Measurements from ENCODE around the gene UXT. TPM values are rescaled to one million over a fixed set of nuclear protein-coding genes. Genes with fewer than 3 reads are reported as not detected.

The UXT gene
- total RNA-seq, 2 experiments from 2014 or later, result 188 to 197 TPM

DNA sequence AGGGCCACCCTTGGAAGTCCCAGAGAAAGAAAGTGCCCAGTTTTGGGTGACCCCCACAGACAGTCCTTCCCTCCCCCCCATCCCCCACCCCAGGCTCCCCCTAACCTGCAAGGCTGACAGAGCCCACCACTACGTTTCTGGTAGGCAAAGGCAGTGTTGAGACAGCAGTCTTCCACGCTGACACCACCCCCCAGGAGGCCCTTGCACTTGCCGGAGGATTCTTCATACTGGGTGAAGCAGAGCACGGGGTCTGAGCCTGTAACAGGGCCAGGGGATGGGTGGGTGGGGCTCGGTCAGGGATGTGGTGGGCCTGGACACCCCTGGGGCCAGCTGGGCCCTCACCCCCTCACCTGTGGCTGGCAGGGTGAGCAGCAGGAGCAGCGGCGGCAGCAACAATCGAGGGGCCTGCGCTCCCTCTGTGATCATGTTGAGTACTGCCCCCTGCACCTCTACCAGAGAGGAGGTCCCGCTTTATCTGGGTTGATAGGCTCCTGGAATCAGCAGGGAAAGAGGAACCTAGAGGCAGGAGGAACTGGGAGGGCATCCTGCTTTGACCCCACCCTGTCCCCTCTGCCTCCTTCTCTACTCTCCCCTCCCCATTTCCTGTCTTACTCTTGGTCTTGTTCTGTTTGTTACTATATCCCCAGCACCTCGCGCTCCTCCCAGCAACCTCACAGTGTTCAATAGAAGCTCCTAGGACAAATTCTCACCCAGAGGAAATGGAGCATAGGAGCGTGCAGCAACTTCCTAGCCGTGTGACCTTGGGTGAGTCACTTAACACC lies 29.4 kb downstream of the UXT start, which contains the start of gene CFP:
Gene CFP, minus strand, starts transcription at position 512 of the 782 bp plus-strand sequence. Its CDS starts 86 bp downstream, at position 426.
- DNase-seq, result peak in 6 of 14 experiments; percentile 7 to 50 (median 36)

DNA sequence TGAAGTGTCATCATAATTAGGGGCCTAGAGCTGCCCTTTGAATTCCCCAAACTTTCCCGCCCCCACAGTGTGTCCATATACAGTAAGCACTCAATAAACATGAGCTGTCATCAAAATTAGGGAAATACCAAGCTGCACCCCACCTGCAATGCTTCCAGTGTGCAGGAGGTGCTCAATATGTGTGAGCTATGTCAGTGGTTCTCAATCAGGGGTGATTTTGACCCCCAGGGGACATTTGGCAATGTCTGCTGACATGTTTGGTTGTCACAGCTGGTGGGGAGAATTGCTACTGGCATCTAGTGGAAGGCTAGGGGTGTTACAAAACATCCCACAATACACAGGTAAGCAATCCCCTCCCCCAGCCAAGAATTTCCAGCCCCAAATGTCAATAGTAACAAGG lies 30.0 kb downstream of the UXT start:
- Histone ChIP-seq H3K27me3 (ENCODE audit: control insufficient read depth in 1 of 2, insufficient read depth in 2 of 2, low read length in 2 of 2) (no peaks in the 10 kb centered on the region), H3K9me3 (ENCODE audit: control insufficient read depth in 1 of 2, insufficient read depth in 1 of 2, low read length in 2 of 2) (no peaks in the 10 kb centered on the region), H3K4me1 (ENCODE audit: insufficient read depth, low read length) (peaks cover 30% of the 10 kb centered on the region), H3K4me3 (ENCODE audit: low read length) (peak overlapping the region; percentile 55), H3K27ac (ENCODE audit: low read depth in 1 of 2, low read length in 2 of 2) (no peak overlapping the region), H3K36me3 (ENCODE audit: insufficient read depth, low read length) (peaks cover under 1% of the 10 kb centered on the region)
- Mint-ChIP-seq H3K27ac (peak overlapping the region; percentile 79), H3K4me3 (peak overlapping the region; percentile 88), H3K27me3 (no peaks in the 10 kb centered on the region), H3K4me1 (ENCODE audit: low read depth) (peaks cover 26% of the 10 kb centered on the region), H3K36me3 (ENCODE audit: low read depth) (peaks cover 26% of the 10 kb centered on the region), H3K9me3 (no peaks in the 10 kb centered on the region)
- CTCF ChIA-PET, result interaction anchor here (1.0 to 1.2 kb wide), 2 partner anchors 15 to 47 kb away, joined by 3 read pairs; partner anchors contain the start of gene TIMP1
- intact Hi-C loops (cut with DNase I, micrococcal nuclease), result no loop called here
- TF ChIP-seq, protein P1, sequence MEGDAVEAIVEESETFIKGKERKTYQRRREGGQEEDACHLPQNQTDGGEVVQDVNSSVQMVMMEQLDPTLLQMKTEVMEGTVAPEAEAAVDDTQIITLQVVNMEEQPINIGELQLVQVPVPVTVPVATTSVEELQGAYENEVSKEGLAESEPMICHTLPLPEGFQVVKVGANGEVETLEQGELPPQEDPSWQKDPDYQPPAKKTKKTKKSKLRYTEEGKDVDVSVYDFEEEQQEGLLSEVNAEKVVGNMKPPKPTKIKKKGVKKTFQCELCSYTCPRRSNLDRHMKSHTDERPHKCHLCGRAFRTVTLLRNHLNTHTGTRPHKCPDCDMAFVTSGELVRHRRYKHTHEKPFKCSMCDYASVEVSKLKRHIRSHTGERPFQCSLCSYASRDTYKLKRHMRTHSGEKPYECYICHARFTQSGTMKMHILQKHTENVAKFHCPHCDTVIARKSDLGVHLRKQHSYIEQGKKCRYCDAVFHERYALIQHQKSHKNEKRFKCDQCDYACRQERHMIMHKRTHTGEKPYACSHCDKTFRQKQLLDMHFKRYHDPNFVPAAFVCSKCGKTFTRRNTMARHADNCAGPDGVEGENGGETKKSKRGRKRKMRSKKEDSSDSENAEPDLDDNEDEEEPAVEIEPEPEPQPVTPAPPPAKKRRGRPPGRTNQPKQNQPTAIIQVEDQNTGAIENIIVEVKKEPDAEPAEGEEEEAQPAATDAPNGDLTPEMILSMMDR (IDR thresholded peaks at IDR 0.05), result no peak
- ATAC-seq (ENCODE audit: poor library complexity), result peak; percentile 45
- DNase-seq, result peak in 5 of 14 experiments; percentile 8 to 53 (median 32)
- POLR2A ChIA-PET, result interaction anchor here (1.2 to 1.9 kb wide), 3 partner anchors 20 to 73 kb away, joined by 4 read pairs; partner anchors contain the start of gene ARAF

More for the DNA sequence above, 29.4 kb downstream of the UXT start, which contains the start of gene CFP:
- Mint-ChIP-seq H3K36me3 (ENCODE audit: low read depth) (peaks cover 23% of the 10 kb centered on the region), H3K4me1 (ENCODE audit: low read depth) (peaks cover 23% of the 10 kb centered on the region), H3K4me3 (peak within 1 kb of the TSS; percentile 88), H3K9me3 (no peaks in the 10 kb centered on the region), H3K27ac (peak within 1 kb of the TSS; percentile 79), H3K27me3 (no peaks in the 10 kb centered on the region)
- H3K27me3 ChIP-seq (ENCODE audit: control insufficient read depth in 1 of 2, insufficient read depth in 2 of 2, low read length in 2 of 2), result no peaks in the 10 kb centered on the region
- ChIA-PET POLR2A (interaction anchor here (1.0 to 1.9 kb wide), 8 partner anchors 11 to 485 kb away, joined by 3 to 8 read pairs (median 4); partner anchors contain the start of genes ARAF, ELK1, RBM10 and USP11), CTCF (interaction anchor here (1.0 to 1.2 kb wide), 2 partner anchors 15 to 48 kb away, joined by 3 read pairs; partner anchors contain the start of gene TIMP1)
- H3K9me3 ChIP-seq (ENCODE audit: control insufficient read depth in 1 of 2, insufficient read depth in 1 of 2, low read length in 2 of 2), result no peaks in the 10 kb centered on the region
- peaks cover 29% of the 10 kb centered on the region for H3K4me1 ChIP-seq (ENCODE audit: insufficient read depth, low read length)
- ATAC-seq (ENCODE audit: poor library complexity), result peak; percentile 82
- H3K27ac ChIP-seq (ENCODE audit: low read depth in 1 of 2, low read length in 2 of 2), result peak within 1 kb of the TSS; percentile 2 to 48
- peak within 1 kb of the TSS; percentile 55 for H3K4me3 ChIP-seq (ENCODE audit: low read length)
- peaks cover 6% of the 10 kb centered on the region for H3K36me3 ChIP-seq (ENCODE audit: insufficient read depth, low read length)
- intact Hi-C loops (cut with DNase I, micrococcal nuclease), result no loop called here
- TF ChIP-seq, protein P1 (IDR thresholded peaks at IDR 0.05), result no peak

DNA sequence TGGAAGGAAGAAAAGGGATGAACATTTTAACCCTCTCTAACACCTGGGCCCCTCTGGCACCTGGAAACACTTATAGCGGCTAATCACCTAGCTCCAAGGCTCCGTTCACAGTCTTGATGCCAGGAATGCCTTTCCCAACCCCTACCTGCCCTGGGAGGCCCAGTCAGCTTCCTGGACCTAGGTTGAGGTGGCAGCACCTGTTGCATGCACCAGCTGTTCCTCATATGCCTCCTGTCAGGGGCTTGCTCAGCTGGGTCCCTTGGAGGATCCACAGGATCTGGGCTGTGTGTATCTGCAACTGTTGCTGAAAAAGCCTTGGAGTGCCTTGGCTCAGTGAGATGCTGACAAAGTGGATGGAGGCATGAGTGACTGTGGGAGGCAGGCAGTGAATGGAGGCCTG lies 33.6 kb downstream of the UXT start:
- Mint-ChIP-seq H3K27me3 (no peaks in the 10 kb centered on the region), H3K27ac (no peak overlapping the region), H3K36me3 (ENCODE audit: low read depth) (peaks cover 31% of the 10 kb centered on the region), H3K4me1 (ENCODE audit: low read depth) (peaks cover 31% of the 10 kb centered on the region), H3K9me3 (no peaks in the 10 kb centered on the region), H3K4me3 (peak overlapping the region; percentile 51)
- intact Hi-C loops (cut with DNase I, micrococcal nuclease), result no loop called here
- TF ChIP-seq, protein P1 (IDR thresholded peaks at IDR 0.05), result no peak
- DNase-seq, result no peak
- Histone ChIP-seq H3K4me1 (ENCODE audit: insufficient read depth, low read length) (peaks cover 33% of the 10 kb centered on the region), H3K27me3 (ENCODE audit: control insufficient read depth in 1 of 2, insufficient read depth in 2 of 2, low read length in 2 of 2) (no peaks in the 10 kb centered on the region), H3K27ac (ENCODE audit: low read depth in 1 of 2, low read length in 2 of 2) (no peak overlapping the region), H3K36me3 (ENCODE audit: insufficient read depth, low read length) (no peaks in the 10 kb centered on the region), H3K9me3 (ENCODE audit: control insufficient read depth in 1 of 2, insufficient read depth in 1 of 2, low read length in 2 of 2) (no peaks in the 10 kb centered on the region), H3K4me3 (ENCODE audit: low read length) (no peak overlapping the region)
- POLR2A ChIA-PET, result no interaction called here
- CTCF ChIA-PET, result no interaction called here
- ATAC-seq (ENCODE audit: poor library complexity), result no peak

Measured in CD4-positive, alpha-beta T cell (primary cell).